CD4-positive, alpha-beta memory T cell (primary cell): ENCODE results near the gene ACOD1. TPM values are rescaled to one million over a fixed set of nuclear protein-coding genes. Genes with fewer than 3 reads are reported as not detected.

Experiments used
- CTCF ChIA-PET: fragments of 350-600 bp; sonication (Branson Sonifier 250); formaldehyde crosslinking; loops from one replicate; lab custom pipeline; 2021; ENCODE audit warnings: inconsistent platforms; ENCODE audit not compliant: partially characterized antibody; lab: Charles Lee
- POLR2A ChIA-PET: fragments of 350-600 bp; sonication (Branson Sonifier 250); formaldehyde crosslinking; loops from one replicate; lab custom pipeline; 2021; ENCODE audit not compliant: partially characterized antibody; lab: Charles Lee
- DNase-seq, 5 donors: peaks; one replicate each; pipeline versions ENCODE4 v3.0.0 to v3.0.0-alpha.2; 2020 to 2022; ENCODE audit warnings: mixed read lengths in 1 of 5
- H3K27ac ChIP-seq: one replicate; pipeline ENCODE4 v1.7.0; 2013; ENCODE audit warnings: low read depth, low read length
- H3K27me3 ChIP-seq: 2 replicates; pipeline ENCODE4 v1.7.0; 2013; ENCODE audit warnings: mild to moderate bottlenecking, low read length, moderate library complexity; ENCODE audit not compliant: insufficient read depth
- H3K36me3 ChIP-seq: 2 replicates; pipeline ENCODE4 v1.7.0; 2013; ENCODE audit warnings: mild to moderate bottlenecking, low read length, moderate library complexity; ENCODE audit not compliant: insufficient read depth
- H3K4me1 ChIP-seq: 2 replicates; pipeline ENCODE4 v1.7.0; 2013; ENCODE audit warnings: mild to moderate bottlenecking, low read length, moderate library complexity; ENCODE audit not compliant: insufficient read depth
- H3K4me3 ChIP-seq, 2 donors: one replicate each; pipeline ENCODE4 v1.7.0; 2013; ENCODE audit warnings: low read length in 2 of 2, mild to moderate bottlenecking in 1 of 2
- H3K9me3 ChIP-seq, 2 donors: one replicate each; pipeline ENCODE4 v1.7.0; 2013; ENCODE audit warnings: low read length in 2 of 2, control low read depth in 1 of 2; ENCODE audit not compliant: control insufficient read depth in 1 of 2
- H3K27ac Mint-ChIP-seq, 7 donors: one replicate each; pipeline ENCODE4 v1.8.0; 2020 to 2021; ENCODE audit warnings: mixed read lengths in 7 of 7, mild to moderate bottlenecking in 6 of 7, inconsistent platforms in 3 of 7, moderate library complexity in 3 of 7
- H3K27me3 Mint-ChIP-seq, 2 donors: one replicate each; pipeline ENCODE4 v1.8.0; 2020 to 2021; ENCODE audit warnings: mixed read lengths in 2 of 2
- H3K36me3 Mint-ChIP-seq, 2 donors: one replicate each; pipeline ENCODE4 v1.8.0; 2020 to 2021; ENCODE audit warnings: mixed read lengths in 2 of 2, inconsistent platforms in 1 of 2, mild to moderate bottlenecking in 1 of 2
- H3K4me1 Mint-ChIP-seq, 4 donors: one replicate each; pipeline ENCODE4 v1.8.0; 2020 to 2021; ENCODE audit warnings: mixed read lengths in 4 of 4, mild to moderate bottlenecking in 1 of 4
- H3K4me3 Mint-ChIP-seq, 8 donors: one replicate each; pipeline ENCODE4 v1.8.0; 2020 to 2021; ENCODE audit warnings: mixed read lengths in 8 of 8, mild to moderate bottlenecking in 7 of 8, moderate library complexity in 6 of 8, inconsistent platforms in 3 of 8
- H3K9me3 Mint-ChIP-seq, 8 donors: one replicate each; pipeline ENCODE4 v1.8.0; 2020 to 2021; ENCODE audit warnings: mixed read lengths in 8 of 8, mild to moderate bottlenecking in 5 of 8, inconsistent platforms in 3 of 8, moderate library complexity in 1 of 8
- intact Hi-C: fragments of 100-400 bp; cut with micrococcal nuclease; formaldehyde crosslinking; loops from one replicate; pipeline ENCODE4 v1.15.1; 2023
- polyA plus RNA-seq, 2 donors: library from polyadenylated mRNA; unstranded; fragments of 300-500 nt; fragmentation: Illumina TruSeq; gene quantifications; one replicate each; pipeline ENCODE4 v1.2.3, GENCODE V29; 2021
- total RNA-seq, 2 experiments: library from RNA; stranded (reverse); gene quantifications; one replicate each; pipeline ENCODE4 v1.2.3, GENCODE V29; 2021

Gene ACOD1
- total and polyA plus RNA-seq, 4 experiments from 2014 or later = not detected

GRCh38 chr13:77002590-77003190 lies 54.4 kb downstream of the ACOD1 start:
- intact Hi-C loops = loop anchor here (1.0 kb wide), 1 partner anchor 10 kb away; the partner anchor contains the start of gene CLN5

More at GRCh38 chr13:77002590-77003190, 54.4 kb downstream of the ACOD1 start:
- DNase-seq = peak in 1 of 5 donors; percentile 19
- Histone ChIP-seq H3K27ac (no peak overlapping the region), H3K4me3 (no peak overlapping the region), H3K9me3 (no peaks in the 10 kb centered on the region), H3K27me3 (no peaks in the 10 kb centered on the region), H3K4me1 (peaks cover 43% of the 10 kb centered on the region), H3K36me3 (peaks cover 18% of the 10 kb centered on the region)
- peaks cover 38 to 57% of the 10 kb centered on the region in 2 donors for H3K36me3 Mint-ChIP-seq
- no peaks in the 10 kb centered on the region for H3K27me3 Mint-ChIP-seq
- POLR2A ChIA-PET = interaction anchor here (0.6 to 5.0 kb wide), 4 partner anchors 10 to 174 kb away, joined by 3 to 42 read pairs (median 17); partner anchors contain the start of genes CLN5 and FBXL3
- peaks cover 25 to 44% (median 35%) of the 10 kb centered on the region in 4 donors for H3K4me1 Mint-ChIP-seq
- no peak overlapping the region for H3K4me3 Mint-ChIP-seq
- peak overlapping the region; percentile 5 to 85 (median 30) for H3K27ac Mint-ChIP-seq
- CTCF ChIA-PET = interaction anchor here (0.7 to 3.7 kb wide), 15 partner anchors 10 to 1306 kb away, joined by 3 to 23 read pairs (median 4); partner anchors contain the start of genes CLN5 and FBXL3
- H3K9me3 Mint-ChIP-seq = no peaks in the 10 kb centered on the region

Other genes with a start within 250 kb of the ACOD1 start
- gene KCTD12, start 62.1 kb upstream of the ACOD1 start, total RNA-seq = 1 to 10 TPM; 9.3 to 9.6 TPM
- under 1 TPM; 0.15 to 0.56 TPM for gene KCTD12, start 62.1 kb upstream of the ACOD1 start, polyA plus RNA-seq
- gene CLN5, start 43.6 kb downstream of the ACOD1 start, total RNA-seq = 10 to 100 TPM; 41.5 to 48.6 TPM
- gene CLN5, start 43.6 kb downstream of the ACOD1 start, polyA plus RNA-seq = 10 to 100 TPM; 26.0 to 26.3 TPM
- 10 to 100 TPM; 94.2 to 96.2 TPM for gene FBXL3, start 78.6 kb downstream of the ACOD1 start, total RNA-seq
- gene FBXL3, start 78.6 kb downstream of the ACOD1 start, polyA plus RNA-seq = 10 to 100 TPM; 53.7 to 67.3 TPM